ENCODE data around the gene ZNF74. TPM values are rescaled to one million over a fixed set of nuclear protein-coding genes. Genes with fewer than 3 reads are reported as not detected.

The ZNF74 gene
- total RNA-seq, 4 donors from 2014 or later, result 3.2 to 8.8 (median 5.9) TPM

GRCh38 chr22:20399866-20400605, 6.1 kb downstream of the ZNF74 start:
- no peak for ATAC-seq (ENCODE audit: low FRiP score)
- DNase-seq (ENCODE audit: low spot score), result no peak
- no peak for TF ChIP-seq CTCF (IDR thresholded peaks at IDR 0.05)

GRCh38 chr22:20400606-20401375, 6.8 kb downstream of the ZNF74 start:
- ATAC-seq (ENCODE audit: low FRiP score) (no peak), DNase-seq (ENCODE audit: low spot score) (no peak)
- no peak for TF ChIP-seq CTCF (IDR thresholded peaks at IDR 0.05)

- ATAC-seq (ENCODE audit: low FRiP score) (no peak), DNase-seq (ENCODE audit: low spot score) (no peak)
- TF ChIP-seq CTCF (IDR thresholded peaks at IDR 0.05), result no peak
Observed at GRCh38 chr22:20401376-20402014, 7.5 kb downstream of the ZNF74 start.

GRCh38 chr22:20402960-20403778, 9.2 kb downstream of the ZNF74 start:
- no peak for TF ChIP-seq CTCF (IDR thresholded peaks at IDR 0.05)
- DNase-seq (ENCODE audit: low spot score), result no peak
- no peak for ATAC-seq (ENCODE audit: low FRiP score)

- DNase-seq (ENCODE audit: low spot score), result no peak
- ATAC-seq (ENCODE audit: low FRiP score), result no peak
- TF ChIP-seq CTCF (IDR thresholded peaks at IDR 0.05), result no peak
Observed at GRCh38 chr22:20403779-20404140, 9.8 kb downstream of the ZNF74 start.

- DNase-seq (ENCODE audit: low spot score), result no peak
- TF ChIP-seq CTCF (IDR thresholded peaks at IDR 0.05), result no peak
- ATAC-seq (ENCODE audit: low FRiP score), result no peak
Observed at GRCh38 chr22:20404881-20405280, 10.9 kb downstream of the ZNF74 start.

Data from omental fat pad (tissue), 4 donors.